HG03066 (cell line): ENCODE results near the gene ALOX5AP.

ENCODE experiments used
- ATAC-seq: cut with Tn5 transposase; IDR thresholded peaks from one replicate; pipeline ENCODE4 v1.9.1; 2021; ENCODE audit warnings: low read depth; ENCODE audit not compliant: unreplicated experiment

Gene ALOX5AP

DNA sequence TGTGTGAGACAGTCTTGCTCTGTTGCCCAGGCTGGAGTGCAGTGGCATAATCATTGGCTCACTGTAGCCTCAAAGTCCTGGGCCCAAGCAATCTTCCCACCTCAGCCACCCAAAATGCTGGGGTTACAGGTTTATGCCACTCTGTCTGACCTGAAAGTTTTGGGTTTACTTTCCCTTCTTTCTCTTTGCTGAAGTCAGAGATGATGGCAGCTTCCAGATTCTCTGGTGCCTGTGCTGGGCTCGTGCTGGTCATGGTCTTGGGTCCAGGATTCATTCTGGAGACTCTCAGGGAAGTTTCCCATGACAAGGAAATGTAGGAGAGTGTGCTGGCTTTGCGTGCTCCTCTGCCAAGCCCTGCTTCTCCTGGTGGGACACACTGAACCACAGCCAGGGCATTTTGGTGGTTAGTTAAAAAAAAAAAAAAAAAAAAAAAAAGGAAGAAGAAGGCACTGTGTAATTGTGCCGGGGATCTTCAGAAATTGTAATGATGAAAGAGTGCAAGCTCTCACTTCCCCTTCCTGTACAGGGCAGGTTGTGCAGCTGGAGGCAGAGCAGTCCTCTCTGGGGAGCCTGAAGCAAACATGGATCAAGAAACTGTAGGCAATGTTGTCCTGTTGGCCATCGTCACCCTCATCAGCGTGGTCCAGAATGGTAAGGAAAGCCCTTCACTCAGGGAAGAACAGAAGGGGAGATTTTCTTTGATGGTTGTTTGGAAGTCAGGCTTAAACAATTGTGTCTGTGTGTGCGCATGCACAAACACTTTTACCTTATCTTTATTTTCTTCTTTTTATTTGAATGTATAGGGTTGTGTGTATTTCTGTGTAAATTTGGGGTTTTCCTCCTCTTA lies at the start of gene ALOX5AP:
Gene ALOX5AP, plus strand, starts transcription at position 519 of the 847 bp plus-strand sequence. Its CDS starts 63 bp downstream, at position 582.
- peak; percentile 78 for ATAC-seq

DNA sequence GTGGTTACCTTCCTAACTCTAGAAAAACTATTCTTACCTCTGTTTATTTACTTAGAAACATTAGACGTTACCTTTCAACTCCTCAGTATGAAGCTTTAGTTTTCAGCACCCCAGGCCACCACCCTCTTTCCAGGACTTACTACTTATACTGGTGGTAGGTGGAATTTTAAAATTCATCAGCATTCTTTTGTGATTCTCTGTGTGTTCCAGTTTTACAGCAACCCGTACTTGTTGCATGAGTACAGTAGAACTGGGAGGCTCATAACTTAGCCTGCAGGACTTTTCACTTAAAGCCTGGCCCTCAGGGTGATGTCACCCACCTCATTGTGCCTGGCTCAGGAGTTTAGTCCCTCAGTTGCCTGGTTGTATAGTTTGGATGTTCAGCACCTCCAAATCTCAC lies 49.4 kb upstream of the ALOX5AP start:
- no peak for ATAC-seq

DNA sequence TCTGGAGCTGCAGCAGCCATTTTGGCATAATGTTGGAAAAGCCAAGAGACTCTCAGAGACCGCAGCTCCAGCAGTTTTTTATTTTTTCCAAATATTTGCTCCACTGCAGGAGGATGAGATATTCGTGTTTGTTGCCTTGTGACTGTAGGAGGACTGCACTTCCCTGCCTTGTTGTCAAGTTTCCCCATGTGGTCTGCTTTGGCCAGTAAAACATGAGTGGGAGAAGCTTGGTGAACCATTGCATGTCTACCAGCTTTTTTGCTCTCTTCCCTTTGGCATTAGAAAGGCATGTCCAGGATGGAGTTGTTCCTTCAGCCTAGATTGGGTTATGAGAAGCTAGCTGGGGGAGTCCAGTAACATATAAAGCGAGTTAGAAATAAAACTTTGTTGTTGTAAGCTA lies 47.7 kb upstream of the ALOX5AP start:
- ATAC-seq: no peak

DNA sequence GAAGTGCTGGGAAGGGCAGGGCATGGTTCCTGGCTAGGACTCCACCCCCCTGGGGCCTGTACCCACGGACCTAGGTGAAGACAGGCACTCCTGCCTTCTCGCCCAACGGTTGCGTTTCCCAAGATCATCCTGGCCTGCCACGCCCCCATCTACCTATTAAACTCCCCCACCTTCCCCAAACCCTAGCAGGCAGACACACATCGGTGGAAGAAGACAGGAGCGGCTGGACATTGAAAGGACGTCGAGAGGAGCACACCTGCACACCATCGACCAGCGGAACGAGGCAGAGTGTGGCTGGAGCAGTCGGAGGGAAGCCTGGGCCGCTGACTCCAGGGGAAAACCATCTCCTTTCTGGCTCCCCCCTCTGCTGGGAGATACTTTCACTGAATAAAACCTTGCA lies 45.6 kb upstream of the ALOX5AP start:
- ATAC-seq: no peak

DNA sequence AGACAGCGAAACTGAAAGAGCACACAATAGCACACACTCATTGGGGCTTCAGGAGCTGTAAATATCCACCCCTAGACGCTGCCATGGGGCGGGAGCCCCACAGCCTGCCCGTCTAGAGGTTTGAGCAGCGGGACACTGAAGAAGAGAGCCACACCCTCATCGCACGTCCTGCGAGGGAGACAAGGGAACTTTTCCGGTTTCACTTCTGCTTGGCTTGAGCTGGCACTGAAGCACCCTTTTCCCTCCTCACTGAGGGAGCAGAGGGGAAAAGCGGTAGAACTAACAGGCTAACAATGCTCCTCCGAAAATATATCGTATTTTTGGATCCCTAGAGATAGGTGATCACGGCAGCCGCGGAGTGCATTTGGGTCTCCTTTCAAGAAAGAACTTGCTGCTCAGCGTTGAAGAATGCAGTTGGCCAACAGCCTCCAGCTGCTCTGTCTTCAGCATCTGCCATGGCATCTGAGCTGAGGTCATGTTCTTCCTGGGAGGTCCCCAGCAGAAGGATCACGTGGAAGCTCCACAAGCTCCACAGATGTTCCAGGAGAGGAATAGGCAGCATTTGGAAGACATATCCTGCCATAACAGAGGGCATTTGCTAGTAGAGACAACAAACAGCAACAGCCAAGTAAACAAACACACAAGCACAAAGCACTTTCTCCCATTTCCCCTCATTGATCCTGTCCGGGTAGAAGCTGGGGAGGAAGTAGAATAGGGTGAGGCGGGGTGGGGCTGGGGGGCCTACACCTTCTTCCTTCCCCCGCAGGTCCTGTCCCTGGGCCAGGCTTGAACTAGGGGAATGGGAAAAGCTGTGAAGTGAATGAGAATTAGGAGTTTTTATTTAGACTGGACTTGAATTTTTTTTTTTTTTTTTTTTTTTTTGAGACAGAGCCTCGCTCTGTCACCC lies 44.8 kb upstream of the ALOX5AP start:
- no peak for ATAC-seq

DNA sequence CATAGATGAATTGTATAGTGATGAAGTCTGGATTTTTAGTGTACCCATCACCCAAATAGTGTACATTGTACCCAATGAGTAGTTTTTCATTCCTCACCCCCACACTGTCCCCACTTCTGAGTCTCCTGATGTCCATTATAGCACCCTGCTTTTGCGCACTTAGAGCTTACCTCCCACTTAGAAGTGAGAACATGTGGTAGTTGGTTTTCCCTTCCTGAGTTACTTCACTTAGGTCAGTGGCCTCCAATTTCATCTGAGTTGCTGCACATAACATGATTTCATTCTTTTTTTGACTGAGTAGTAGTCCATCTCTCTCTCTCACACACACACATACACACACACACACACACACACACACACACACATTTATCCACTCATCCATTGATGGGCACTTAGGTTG lies 43.2 kb upstream of the ALOX5AP start:
- ATAC-seq: no peak

DNA sequence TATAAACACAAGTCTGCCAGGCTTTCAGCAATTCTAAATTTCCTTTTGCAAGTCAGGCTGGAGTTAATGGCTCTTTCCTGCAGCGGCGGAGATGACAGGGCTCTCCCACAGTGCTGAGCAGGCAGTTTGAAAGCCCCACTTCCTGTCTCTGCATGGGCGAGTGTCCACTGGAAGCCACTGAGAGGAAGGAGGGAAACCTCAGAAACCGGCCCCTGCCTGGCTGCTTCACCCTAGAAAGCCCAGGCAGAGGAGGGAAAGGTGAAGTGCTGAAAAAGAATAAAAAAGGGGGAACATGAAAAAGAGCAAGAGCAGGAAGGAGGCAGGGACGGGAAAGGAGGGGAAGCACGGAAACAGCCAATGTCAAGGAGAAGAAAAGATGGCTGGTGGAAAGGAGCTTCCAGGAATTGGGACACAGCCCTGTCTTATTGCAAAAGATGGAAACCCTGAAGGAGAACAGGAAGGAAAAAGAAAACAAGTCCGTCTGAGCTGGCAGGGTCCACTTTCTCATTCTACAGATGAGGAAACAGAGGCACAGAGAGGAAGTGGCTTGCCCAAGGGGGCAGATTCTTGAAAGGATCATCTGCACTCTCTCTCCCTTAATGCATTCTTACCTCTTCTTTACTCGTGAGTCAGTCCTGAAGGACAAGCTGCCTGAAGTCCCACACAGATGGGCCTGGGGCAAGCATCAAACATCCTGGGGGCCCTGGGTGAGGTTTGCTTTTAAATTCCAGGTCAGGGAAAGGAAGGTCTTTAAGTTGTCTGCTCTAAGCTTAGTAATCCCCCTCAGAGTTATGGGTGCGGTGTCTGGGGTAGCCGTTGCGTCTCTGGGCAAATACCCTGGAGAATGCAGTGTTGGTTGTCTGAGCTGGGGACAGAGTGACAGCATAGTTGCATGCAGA lies 38.8 kb upstream of the ALOX5AP start:
- peak; percentile 79 for ATAC-seq

DNA sequence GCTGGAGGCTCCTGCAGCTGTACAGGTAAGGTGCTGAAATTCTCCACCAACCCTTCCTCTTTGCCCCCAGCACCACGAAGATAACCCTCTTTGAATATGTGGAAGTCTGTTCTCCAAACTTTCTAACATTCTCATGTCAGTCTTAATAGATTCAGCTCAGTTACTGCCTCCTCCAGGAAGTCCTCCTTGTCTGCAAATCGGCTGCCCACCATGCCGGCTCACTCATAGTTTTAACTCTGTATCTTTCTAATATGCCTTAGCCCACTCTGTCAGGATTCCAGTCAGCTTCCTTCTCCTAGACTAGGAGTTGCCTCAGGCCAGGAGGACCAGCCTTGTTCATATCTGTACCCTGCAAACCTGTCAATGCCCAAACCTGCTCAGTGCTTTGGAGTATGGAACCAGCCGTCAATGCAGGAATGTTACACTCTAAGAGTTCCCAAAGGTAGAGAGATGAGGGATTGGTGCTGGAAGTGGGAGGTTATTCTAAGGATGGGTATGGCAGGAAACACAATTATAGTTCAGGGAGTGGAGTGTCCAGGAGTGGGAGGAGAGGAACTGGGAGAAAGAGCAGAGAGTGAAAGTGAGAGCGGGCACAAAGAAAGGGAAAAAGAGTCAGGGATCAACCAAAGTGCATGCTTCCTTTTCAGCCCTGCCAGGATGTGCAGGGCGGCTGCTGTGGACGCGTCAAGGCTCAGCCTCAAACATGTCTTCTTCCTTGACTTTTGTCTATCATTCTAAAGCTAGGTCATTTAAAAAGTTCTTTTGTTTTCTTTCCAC lies 38.0 kb upstream of the ALOX5AP start:
- no peak for ATAC-seq

DNA sequence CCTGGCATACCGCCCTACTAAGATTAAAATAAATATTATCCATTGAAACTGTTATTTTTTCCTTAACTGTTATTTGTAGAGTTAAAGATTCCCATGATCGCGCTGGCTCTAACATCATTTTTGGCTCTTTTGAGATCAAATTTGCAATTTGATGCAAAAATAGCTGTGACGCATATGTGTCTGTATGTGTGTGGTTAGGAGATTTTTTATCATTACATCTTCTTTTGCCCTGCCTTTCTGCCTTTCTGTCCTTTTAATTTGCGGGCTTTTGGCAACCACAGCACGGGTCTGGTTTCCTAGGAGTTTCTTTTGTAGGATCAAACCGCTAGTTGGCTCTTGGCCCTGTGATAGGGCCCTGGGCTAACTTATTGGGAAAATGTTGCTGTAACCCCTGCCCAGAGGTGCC lies 37.3 kb upstream of the ALOX5AP start:
- no peak for ATAC-seq

DNA sequence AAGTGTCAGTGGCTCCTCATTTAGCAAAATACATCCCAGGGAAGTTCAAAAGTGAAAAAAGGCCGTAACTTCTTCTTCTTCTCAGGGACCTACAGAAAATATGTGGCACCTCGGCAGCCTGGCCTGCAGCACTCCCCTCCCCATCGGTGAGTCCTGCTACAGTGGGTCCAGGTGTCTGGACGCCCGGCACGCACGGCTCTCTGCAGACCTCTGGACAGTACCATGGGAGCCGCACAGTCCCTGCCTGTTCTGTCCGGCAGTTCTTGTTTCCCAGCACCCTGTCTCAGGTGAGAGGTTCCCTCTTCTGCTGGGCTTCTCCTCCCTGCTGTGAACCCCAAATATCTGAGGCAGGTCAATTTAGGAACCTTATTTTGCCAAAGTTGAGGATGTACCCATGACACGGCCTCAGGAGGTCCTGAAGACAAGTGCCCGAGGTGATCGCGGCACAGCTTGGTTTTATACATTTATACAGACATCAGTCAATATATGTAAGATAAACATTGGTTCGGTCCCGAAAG lies 36.8 kb upstream of the ALOX5AP start:
- no peak for ATAC-seq

DNA sequence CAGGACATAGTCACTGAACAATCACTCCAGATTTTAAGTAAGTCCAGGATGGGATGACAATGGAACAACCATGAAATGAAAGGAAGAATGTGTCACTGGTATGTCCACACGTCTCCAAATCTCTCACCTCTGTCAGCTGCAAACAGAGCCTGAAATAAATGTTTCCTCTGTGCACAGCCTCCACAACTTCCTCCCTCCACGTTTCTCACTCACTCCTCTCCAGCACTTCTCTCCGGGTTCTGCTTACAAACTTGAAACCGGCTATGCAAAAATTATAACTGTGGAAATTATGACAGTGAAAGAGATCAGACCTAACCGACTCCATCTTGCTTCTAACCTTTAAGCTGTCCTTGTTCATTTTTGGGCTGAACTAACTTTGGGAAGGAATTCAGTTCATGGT lies 35.0 kb upstream of the ALOX5AP start:
- ATAC-seq: no peak

DNA sequence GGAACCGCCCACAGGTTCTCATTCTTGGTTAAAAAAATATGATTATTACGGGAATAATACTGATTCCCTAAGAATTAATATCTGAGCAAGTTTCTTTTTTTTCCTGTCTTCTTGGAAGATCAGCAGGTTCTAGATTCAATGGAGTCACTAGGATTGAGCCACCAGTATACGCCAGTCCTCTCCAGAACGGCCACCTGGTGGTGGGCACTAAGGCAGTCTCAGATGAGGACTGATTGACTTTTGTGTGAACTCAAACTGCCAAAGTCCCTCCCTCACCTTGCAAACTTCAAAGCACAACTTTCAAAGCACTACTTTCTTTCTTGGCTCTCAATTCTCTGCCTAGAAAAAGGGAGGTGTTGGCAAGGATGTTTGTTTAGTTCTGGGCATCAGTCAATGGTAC lies 33.3 kb upstream of the ALOX5AP start:
- ATAC-seq: no peak

DNA sequence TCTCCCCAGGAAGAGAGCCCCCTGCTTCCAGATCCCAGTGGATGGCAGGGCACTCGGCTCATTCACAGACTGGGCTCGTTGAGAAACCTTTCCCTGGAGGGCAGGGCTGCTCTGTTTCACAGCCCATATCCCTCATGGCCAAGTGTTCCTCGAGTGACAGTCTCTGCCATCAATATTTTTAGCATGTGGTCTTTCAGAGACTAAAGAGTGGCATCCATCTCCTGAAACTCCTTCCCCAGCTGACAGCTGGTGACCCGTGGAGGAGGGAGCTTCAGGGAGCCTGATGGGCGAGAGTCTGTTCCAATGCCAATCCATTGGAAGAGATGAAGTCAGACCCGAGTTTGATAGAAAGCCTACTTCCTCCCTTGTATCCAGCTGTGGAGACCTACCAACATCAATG lies 30.7 kb upstream of the ALOX5AP start:
- ATAC-seq: no peak

DNA sequence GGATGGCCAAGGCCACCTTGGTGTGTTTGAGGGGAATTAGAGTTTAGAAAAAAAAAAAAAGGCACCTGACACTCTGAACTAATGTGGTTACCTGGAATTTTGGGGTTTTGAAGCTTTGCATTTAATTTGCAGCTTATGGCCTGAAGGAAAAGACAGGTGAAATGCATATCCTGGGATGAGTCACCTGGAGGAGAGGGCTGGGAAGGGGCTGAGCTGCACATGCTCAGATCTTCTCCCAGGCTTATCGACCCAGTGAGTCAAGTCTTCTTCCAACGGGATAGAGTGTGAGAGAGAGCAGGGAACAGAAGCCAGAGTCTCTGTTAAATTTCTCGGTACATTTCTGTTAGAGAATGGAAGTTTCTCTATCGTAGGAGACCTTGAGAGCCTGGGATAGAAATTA lies 29.7 kb upstream of the ALOX5AP start:
- ATAC-seq: no peak

DNA sequence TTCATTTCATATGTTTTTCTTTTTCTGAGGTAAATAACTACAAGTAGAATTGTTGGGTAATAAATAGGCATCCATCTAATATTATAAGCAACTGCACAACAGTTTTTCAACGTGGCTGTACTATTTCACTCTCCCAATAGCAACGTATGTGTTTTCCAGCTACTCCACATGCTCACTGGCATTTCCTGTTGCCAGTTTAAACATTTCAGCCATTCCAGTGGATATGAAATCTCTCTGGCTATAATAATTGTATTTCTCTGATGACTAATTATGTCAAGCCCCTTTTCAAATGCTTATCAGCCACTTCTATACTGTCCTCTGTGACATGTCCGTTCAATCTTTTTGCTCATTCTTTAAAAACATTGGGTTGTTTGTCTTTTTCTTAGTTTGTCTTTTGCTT lies 26.8 kb upstream of the ALOX5AP start:
- no peak for ATAC-seq

DNA sequence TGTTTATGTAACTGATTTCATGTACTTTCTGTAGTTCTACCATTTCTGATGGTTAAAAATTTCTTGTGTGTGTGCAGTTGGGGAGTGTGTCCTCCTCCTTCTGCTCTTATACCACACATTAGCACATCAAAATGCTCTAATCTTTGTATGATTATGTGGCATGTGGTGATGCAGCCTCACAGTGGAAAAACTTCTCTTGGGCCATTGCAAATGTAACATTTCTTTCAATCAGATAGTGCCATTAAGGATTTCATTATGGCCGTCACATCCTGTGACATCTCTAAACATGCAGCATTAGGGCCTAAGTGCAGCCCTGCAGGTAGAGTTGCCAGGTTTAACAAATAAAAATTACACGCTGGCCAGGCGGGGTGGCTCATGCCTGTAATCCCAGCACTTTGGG lies 24.9 kb upstream of the ALOX5AP start:
- no peak for ATAC-seq

DNA sequence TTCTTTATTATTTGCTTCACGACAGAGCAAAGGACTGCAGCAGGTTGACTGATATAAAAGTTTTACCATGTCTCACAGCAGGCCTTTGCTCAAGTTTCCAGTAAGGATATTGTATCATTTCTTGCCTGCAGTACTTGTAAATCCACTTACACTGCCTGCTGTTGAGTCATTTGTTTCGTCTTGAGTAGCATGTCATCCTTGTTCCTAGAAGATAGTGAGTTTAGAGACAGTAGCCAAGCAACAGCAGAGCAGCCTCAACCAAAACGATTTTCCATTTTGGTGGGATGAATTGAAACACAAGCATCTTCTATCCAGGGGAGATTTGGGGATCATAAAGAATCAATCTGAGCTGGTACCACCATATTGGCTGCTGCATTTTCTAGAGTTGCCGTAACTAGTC lies 24.0 kb upstream of the ALOX5AP start:
- no peak for ATAC-seq

DNA sequence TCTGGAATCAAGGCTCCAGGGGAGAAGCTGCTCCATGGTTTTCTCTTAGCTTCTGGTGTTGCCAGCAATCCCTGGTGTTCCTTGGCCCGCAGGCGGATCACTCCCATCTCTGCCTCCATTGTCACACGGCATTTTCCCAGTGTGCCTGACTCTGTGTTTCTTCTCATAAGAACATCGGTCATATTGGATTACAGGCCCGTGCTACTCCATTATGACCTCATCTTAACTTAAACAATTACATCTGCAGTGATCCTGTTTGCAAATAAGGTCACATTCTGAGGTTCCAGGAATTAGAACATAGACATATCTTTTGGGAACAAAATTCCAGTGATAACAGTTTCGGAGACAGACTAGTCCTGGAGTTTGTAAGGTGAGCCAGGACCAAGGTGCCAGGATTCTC lies 23.5 kb upstream of the ALOX5AP start:
- no peak for ATAC-seq
